Esophagus squamous epithelium (tissue), 5 donors: ENCODE data around the gene BBLN. TPM values are rescaled to one million over a fixed set of nuclear protein-coding genes. Genes with fewer than 3 reads are reported as not detected.
A peak's percentile ranks its signal among the peaks of the same experiment; 100 is the strongest.

ENCODE experiments used
- DNase-seq: peaks from one replicate; lab custom pipeline; 2025; lab: John Stamatoyannopoulos, UW
- H3K27ac ChIP-seq, 4 donors: fragments of 200-600 bp; sonication (generic); one replicate each; pipeline ENCODE4 v1.5.1; 2016 to 2019; ENCODE audit warnings: mild to moderate bottlenecking in 1 of 4
- H3K27me3 ChIP-seq, 4 donors: fragments of 200-600 bp; sonication (generic); 1 replicate in 3 of 4; 2 replicates in 1 of 4; pipeline versions ENCODE4 v1.5.1 to v1.6.0; 2017 to 2021; ENCODE audit warnings: antibody characterized with exemption in 1 of 4
- H3K36me3 ChIP-seq, 3 donors: fragments of 200-600 bp; sonication (generic); one replicate each; pipeline ENCODE4 v1.5.1; 2016 to 2019
- H3K4me1 ChIP-seq, 3 donors: fragments of 200-600 bp; sonication (generic); one replicate each; pipeline ENCODE4 v1.5.1; 2017 to 2019
- H3K4me3 ChIP-seq, 4 donors: fragments of 200-600 bp; sonication (generic); 1 replicate in 3 of 4; 2 replicates in 1 of 4; pipeline ENCODE4 v1.5.1; 2016 to 2019; ENCODE audit warnings: mild to moderate bottlenecking in 2 of 4, moderate library complexity in 1 of 4
- H3K9me3 ChIP-seq, 3 donors: fragments of 200-600 bp; sonication (generic); one replicate each; pipeline ENCODE4 v1.5.1; 2016 to 2019
- CTCF ChIP-seq, 6 experiments: fragments of 450-650 bp in 4 of 6; fragments of 200-600 bp in 2 of 6; sonication (generic) in 2 of 6; IDR thresholded peaks; one replicate each; pipeline ENCODE4 v1.5.1; 2016 to 2019; ENCODE audit warnings: antibody characterized with exemption in 6 of 6, mild to moderate bottlenecking in 4 of 6, moderate library complexity in 4 of 6
- POLR2A ChIP-seq, 4 donors: fragments of 450-650 bp; IDR thresholded peaks; one replicate each; pipeline ENCODE4 v1.6.1; 2017; ENCODE audit warnings: antibody characterized with exemption in 4 of 4, mild to moderate bottlenecking in 4 of 4, moderate library complexity in 3 of 4
- WGBS, 2 donors: methylation state at CpG; one replicate each; pipeline ENCODE4 v1.1.5; 2018; 5-methylcytosine and 5-hydroxymethylcytosine counted together
- intact Hi-C: fragments of 100-400 bp; cut with DNase I; formaldehyde crosslinking; loops from one replicate; pipeline ENCODE4 v1.15.0; 2022
- total RNA-seq, 4 donors: library from RNA; depleted of rRNA; stranded (reverse); fragments of >200 nt; gene quantifications; one replicate each; pipeline ENCODE4 v1.1.0, GENCODE V29; 2016
- donor health status: DM: yes; HTN: yes; CAD: no.

The BBLN gene
- total RNA-seq, 4 donors from 2014 or later, result 124 to 214 (median 162) TPM

- H3K9me3 ChIP-seq, result no peaks in the 10 kb centered on the region
- no peak for TF ChIP-seq POLR2A (IDR thresholded peaks at IDR 0.05)
- TF ChIP-seq CTCF (IDR thresholded peaks at IDR 0.05), result no peak
- 29 to 79% methylated on average over 7 of the region's 7 CpGs for WGBS, 2 donors
- intact Hi-C loops, result no loop called here
- DNase-seq, result no peak
- peaks cover 12 to 48% (median 14%) of the 10 kb centered on the region in 3 donors for H3K4me1 ChIP-seq
- H3K27ac ChIP-seq, result no peak overlapping the region
- H3K36me3 ChIP-seq, result no peaks in the 10 kb centered on the region
- no peak overlapping the region for H3K4me3 ChIP-seq
- H3K27me3 ChIP-seq, result peaks cover 0 to 27% (median 3%) of the 10 kb centered on the region in 4 donors
Measured at GRCh38 chr9:128208386-128208785, 48.3 kb downstream of the BBLN start.

- no peak overlapping the region for H3K4me3 ChIP-seq
- TF ChIP-seq CTCF (IDR thresholded peaks at IDR 0.05) (no peak), POLR2A (IDR thresholded peaks at IDR 0.05) (no peak)
- DNase-seq, result no peak
- intact Hi-C loops, result no loop called here
- H3K4me1 ChIP-seq, result peaks cover 7 to 41% (median 8%) of the 10 kb centered on the region in 3 donors
- no peak overlapping the region for H3K27ac ChIP-seq
- no peaks in the 10 kb centered on the region for H3K36me3 ChIP-seq
- H3K9me3 ChIP-seq, result no peaks in the 10 kb centered on the region
- WGBS, 2 donors, result 54 to 67% methylated on average over 9 to 14 of the region's 15 CpGs
- peaks cover 0 to 20% (median under 1%) of the 10 kb centered on the region in 4 donors for H3K27me3 ChIP-seq
Measured at GRCh38 chr9:128208946-128209669, 49.0 kb downstream of the BBLN start.

GRCh38 chr9:128211186-128211980 lies 51.3 kb downstream of the BBLN start:
- H3K27me3 ChIP-seq, result no peaks in the 10 kb centered on the region
- no peak for TF ChIP-seq POLR2A (IDR thresholded peaks at IDR 0.05)
- WGBS, 2 donors, result 49 to 54% methylated on average over 12 of the region's 12 CpGs
- no peaks in the 10 kb centered on the region for H3K36me3 ChIP-seq
- H3K4me1 ChIP-seq, result peaks cover 2 to 37% (median 6%) of the 10 kb centered on the region in 3 donors
- no peak for DNase-seq
- no peak overlapping the region for H3K4me3 ChIP-seq
- peak overlapping the region in 2 of 4 donors; percentile 11 to 32 for H3K27ac ChIP-seq
- intact Hi-C loops, result no loop called here
- H3K9me3 ChIP-seq, result no peaks in the 10 kb centered on the region

GRCh38 chr9:128211981-128212281 lies 51.9 kb downstream of the BBLN start:
- H3K27ac ChIP-seq, result peak overlapping the region in 2 of 4 donors; percentile 11 to 32
- TF ChIP-seq POLR2A (IDR thresholded peaks at IDR 0.05) (no peak), CTCF (IDR thresholded peaks at IDR 0.05) (no peak)
- no peaks in the 10 kb centered on the region for H3K36me3 ChIP-seq
- no peaks in the 10 kb centered on the region for H3K27me3 ChIP-seq
- intact Hi-C loops, result no loop called here
- WGBS, 2 donors, result 90 to 100% methylated on average over 1 to 2 of the region's 2 CpGs
- H3K4me3 ChIP-seq, result no peak overlapping the region
- DNase-seq, result no peak
- H3K4me1 ChIP-seq, result peaks cover 4 to 37% (median 9%) of the 10 kb centered on the region in 3 donors
- no peaks in the 10 kb centered on the region for H3K9me3 ChIP-seq

Other genes with a start within 250 kb of the BBLN start
- gene ST6GALNAC4, start 243.2 kb upstream of the BBLN start, total RNA-seq, result 10 to 100 TPM; 12.5 to 33.0 (median 23.8) TPM
- gene PIP5KL1, start 229.5 kb upstream of the BBLN start, total RNA-seq, result 1 to 10 TPM in 3 of 4 donors, not detected in 1; 3.1 to 4.6 (median 3.6) TPM
- gene DPM2, start 222.4 kb upstream of the BBLN start, total RNA-seq, result 10 to 100 TPM; 12.5 to 18.5 (median 15.7) TPM
- 10 to 100 TPM; 16.9 to 65.0 (median 24.0) TPM for gene EEIG1, start 179.3 kb upstream of the BBLN start, total RNA-seq
- 1 to 10 TPM; 6.3 to 8.8 (median 7.8) TPM for gene NAIF1, start 92.9 kb upstream of the BBLN start, total RNA-seq
- gene SLC25A25, start 92.0 kb upstream of the BBLN start, total RNA-seq, result 10 to 100 TPM; 15.8 to 37.9 (median 24.1) TPM
- 100 to 1,000 TPM in 1 of 4 donors, 10 to 100 TPM in 3; 54.2 to 118 (median 83.0) TPM for gene PTGES2, start 32.5 kb upstream of the BBLN start, total RNA-seq
- gene LCN2, start 10.8 kb upstream of the BBLN start, total RNA-seq, result 100 to 1,000 TPM in 3 of 4 donors, 10 to 100 TPM in 1; 36.2 to 931 (median 809) TPM
- 10 to 100 TPM; 31.0 to 74.6 (median 43.7) TPM for gene CIZ1, start 31.3 kb downstream of the BBLN start, total RNA-seq
- 1 to 10 TPM; 1.3 to 9.7 (median 1.6) TPM for gene DNM1, start 43.1 kb downstream of the BBLN start, total RNA-seq
- gene GOLGA2, start 115.7 kb downstream of the BBLN start, total RNA-seq, result 10 to 100 TPM; 76.1 to 92.0 (median 89.2) TPM
- gene SWI5, start 116.0 kb downstream of the BBLN start, total RNA-seq, result 10 to 100 TPM; 15.2 to 28.2 (median 17.5) TPM
- 10 to 100 TPM; 13.2 to 15.6 (median 15.3) TPM for gene TRUB2, start 162.2 kb downstream of the BBLN start, total RNA-seq
- 10 to 100 TPM; 55.5 to 89.2 (median 77.9) TPM for gene COQ4, start 162.6 kb downstream of the BBLN start, total RNA-seq
- 100 to 1,000 TPM in 1 of 4 donors, 10 to 100 TPM in 3; 36.6 to 110 (median 72.2) TPM for gene SLC27A4, start 180.3 kb downstream of the BBLN start, total RNA-seq
- 10 to 100 TPM; 22.7 to 31.5 (median 25.5) TPM for gene URM1, start 211.1 kb downstream of the BBLN start, total RNA-seq